ENCODE data around the gene C1orf74.

DNA sequence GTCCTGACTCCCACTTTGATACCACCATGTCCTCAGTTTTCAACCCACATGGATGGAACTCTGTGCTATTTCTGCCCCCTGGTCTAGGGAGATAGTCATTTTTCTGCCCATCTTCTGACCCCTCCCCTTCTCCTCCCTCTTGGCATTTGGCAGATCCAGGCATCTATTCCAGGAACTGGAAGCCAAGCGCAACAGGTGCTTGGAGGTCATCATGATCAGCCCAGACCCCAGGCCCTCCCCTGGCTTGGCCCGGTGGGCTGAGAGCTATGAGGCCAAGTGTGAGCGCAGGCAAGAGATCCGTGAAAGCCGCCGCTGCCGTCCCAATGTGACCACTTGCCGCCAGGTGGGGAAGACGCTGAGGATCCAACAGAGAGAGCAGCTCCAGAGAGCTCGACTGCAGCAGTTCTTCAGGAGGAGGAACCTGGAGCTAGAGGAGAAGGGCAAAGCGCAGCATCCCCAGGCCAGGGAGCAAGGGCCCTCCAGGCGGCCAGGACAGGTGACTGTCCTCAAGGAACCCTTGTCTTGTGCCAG lies 24.5 kb downstream of the C1orf74 start:
- no peak for TF ChIP-seq EGR1 (IDR thresholded peaks at IDR 0.05)
- TF ChIP-seq CREB1 (IDR thresholded peaks at IDR 0.05; ENCODE audit: low read depth) = no peak
- no peak for TF ChIP-seq YY1 (IDR thresholded peaks at IDR 0.05; ENCODE audit: low read depth)
- TF ChIP-seq NFIC (IDR thresholded peaks at IDR 0.05) = no peak
- TF ChIP-seq ZBTB7A (IDR thresholded peaks at IDR 0.05; ENCODE audit: low read depth) = no peak
- TF ChIP-seq EP300 (IDR thresholded peaks at IDR 0.05; ENCODE audit: borderline replicate concordance) = no peak
- no peak for TF ChIP-seq TAF1 (IDR thresholded peaks at IDR 0.05; ENCODE audit: low read depth)
- TF ChIP-seq, protein P1, sequence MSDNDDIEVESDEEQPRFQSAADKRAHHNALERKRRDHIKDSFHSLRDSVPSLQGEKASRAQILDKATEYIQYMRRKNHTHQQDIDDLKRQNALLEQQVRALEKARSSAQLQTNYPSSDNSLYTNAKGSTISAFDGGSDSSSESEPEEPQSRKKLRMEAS (IDR thresholded peaks at IDR 0.05) = no peak
- TF ChIP-seq RAD21 (IDR thresholded peaks at IDR 0.05; ENCODE audit: low read depth) = no peak
